Heart left ventricle (tissue), 16 donors: ENCODE measurements around the gene ALK. TPM values are rescaled to one million over a fixed set of nuclear protein-coding genes. Genes with fewer than 3 reads are reported as not detected.

Source experiments
- ATAC-seq, 4 donors: fragments of 200-7000 bp; cut with Tn5 transposase; one replicate each; pipeline ENCODE4 v1.9.1; 2020 to 2022; ENCODE audit warnings: moderate library complexity in 4 of 4, mild to moderate bottlenecking in 3 of 4, moderate number of reproducible peaks in 1 of 4
- DNase-seq, 5 donors: peaks; one replicate each; pipeline ENCODE4 v3.0.0-alpha.2; 2020
- H3K27ac ChIP-seq, 12 donors: fragments of 200-600 bp; sonication (generic) in 4 of 12; one replicate each; pipeline versions ENCODE4 v1.5.0 to v1.8.0; 2016 to 2022; ENCODE audit warnings: mild to moderate bottlenecking in 2 of 12
- H3K27me3 ChIP-seq, 9 donors: fragments of 200-600 bp; sonication (generic) in 2 of 9; one replicate each; pipeline versions ENCODE4 v1.5.1 to v1.8.0; 2016 to 2022; ENCODE audit warnings: mild to moderate bottlenecking in 3 of 9
- H3K36me3 ChIP-seq, 9 donors: fragments of 200-600 bp; sonication (generic) in 2 of 9; one replicate each; pipeline versions ENCODE4 v1.5.0 to v1.8.0; 2018 to 2022; ENCODE audit warnings: mild to moderate bottlenecking in 2 of 9
- H3K4me1 ChIP-seq, 12 donors: fragments of 200-600 bp; sonication (generic) in 4 of 12; one replicate each; pipeline versions ENCODE4 v1.5.0 to v1.8.0; 2016 to 2022; ENCODE audit warnings: mild to moderate bottlenecking in 3 of 12
- H3K4me3 ChIP-seq, 12 donors: fragments of 200-600 bp; sonication (generic) in 4 of 12; one replicate each; pipeline versions ENCODE4 v1.5.0 to v1.8.0; 2017 to 2022; ENCODE audit warnings: mild to moderate bottlenecking in 9 of 12, moderate library complexity in 4 of 12
- H3K9me3 ChIP-seq, 12 donors: fragments of 200-600 bp; sonication (generic) in 4 of 12; one replicate each; pipeline versions ENCODE4 v1.5.0 to v1.8.0; 2016 to 2022; ENCODE audit warnings: mild to moderate bottlenecking in 1 of 12
- CTCF ChIP-seq, 12 donors: fragments of 200-600 bp; sonication (generic) in 4 of 12; IDR thresholded peaks; one replicate each; pipeline versions ENCODE4 v1.5.0 to v1.8.0; 2018 to 2022; ENCODE audit warnings: antibody characterized with exemption in 12 of 12, mild to moderate bottlenecking in 5 of 12
- POLR2A ChIP-seq, 2 donors: fragments of 450-650 bp; IDR thresholded peaks; one replicate each; pipeline ENCODE4 v1.6.1; 2017; ENCODE audit warnings: antibody characterized with exemption in 2 of 2, mild to moderate bottlenecking in 2 of 2, moderate library complexity in 2 of 2
- WGBS, 4 donors: extraction: QIAGEN DNeasy Blood & Tissue Kit in 2 of 4; methylation state at CpG; one replicate each; pipeline versions ENCODE4 v1.1.5 to v1.1.7; 2013 to 2018; 5-methylcytosine and 5-hydroxymethylcytosine counted together
- intact Hi-C, 10 donors: fragments of 100-400 bp; cut with DNase I; formaldehyde crosslinking; loops; one replicate each; pipeline versions ENCODE4 v1.11.1 to v1.14.2; 2022
- polyA plus RNA-seq, 2 donors: library from polyadenylated mRNA; stranded (reverse); fragments of 200-250 nt; gene quantifications; one replicate each; pipeline ENCODE4 v1.2.3, GENCODE V29; 2013
- total RNA-seq, 9 donors: library from RNA; depleted of rRNA in 2 of 9; stranded (reverse); fragments of >200 nt in 2 of 9; fragmentation: NEBNext Ultra II Directional in 3 of 9; extraction: Animal tissue kit (Norgen Biotek cat#: 25700) in 3 of 9; gene quantifications; one replicate each; pipeline versions ENCODE4 v1.1.0 to v1.2.4, GENCODE V29; 2016 to 2023
- donor health status: ischemic (EF 13 %, LVEDD 7.1; RV severe dilation, severe dysfunction).
- donor health status: healthy with polysubstance abuse.
- donor health status: DM: no; HTN: yes; CAD: no.
- donor health status: DM: no; HTN: no; CAD: no.
- donor health status: ischemic (EF 25% LVEDD 6.9; RV normal size, moderate dysfunction).
- donor health status: ischemic (EF 25% LVEDD 5.7; RV mildly dilated, moderate dysfunction).
- donor health status: healthy.
- donor health status: DM: yes; HTN: yes; CAD: no.
- donor health status: ischemic (EF 35%, LVEDD 5.7; RV mildly dilated, moderate dysfunction).
- donor health status: nonischemic (EF 11% LVEDD 7.7; RV severe dilation, severe dysfunction).
- donor health status: DM: yes; HTN: yes; CAD: no.
- donor health status: PGD.
- donor health status: ischemic (EF 29% LVEDD 5.4; RV normal size, mild dysfunction).
- donor health status: nonischemic (EF 23%, LVEDD 6.1; RV moderate dilation, normal function).

The ALK gene
- total and polyA plus RNA-seq, 11 donors = 0.05 to 0.50 (median 0.13) TPM; not detected in 5

DNA sequence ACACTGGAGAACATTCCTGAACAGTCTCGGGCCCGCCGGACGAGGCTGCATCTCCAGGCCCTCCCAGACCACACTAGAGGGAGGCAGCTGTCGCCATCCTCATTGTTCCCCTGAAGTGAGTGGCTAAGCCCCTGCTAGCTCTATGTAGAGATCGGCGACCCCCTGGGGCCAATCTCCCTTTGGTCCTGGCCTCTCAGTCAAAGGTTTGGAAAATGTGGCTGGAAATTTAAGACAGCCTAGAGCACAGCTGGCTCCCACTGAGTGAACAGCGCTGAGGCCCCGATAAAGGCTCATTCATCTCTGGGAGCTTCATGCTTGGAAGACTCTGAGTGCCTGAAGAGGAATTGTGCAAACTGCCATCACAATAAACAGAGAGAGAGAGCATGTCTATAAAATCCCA, 445.9 kb downstream of the ALK start:
- WGBS, 4 donors = 88 to 90% (median 90%) methylated on average over 7 to 9 of the region's 9 CpGs
- TF ChIP-seq POLR2A (IDR thresholded peaks at IDR 0.05) (no peak), CTCF (IDR thresholded peaks at IDR 0.05) (no peak)

DNA sequence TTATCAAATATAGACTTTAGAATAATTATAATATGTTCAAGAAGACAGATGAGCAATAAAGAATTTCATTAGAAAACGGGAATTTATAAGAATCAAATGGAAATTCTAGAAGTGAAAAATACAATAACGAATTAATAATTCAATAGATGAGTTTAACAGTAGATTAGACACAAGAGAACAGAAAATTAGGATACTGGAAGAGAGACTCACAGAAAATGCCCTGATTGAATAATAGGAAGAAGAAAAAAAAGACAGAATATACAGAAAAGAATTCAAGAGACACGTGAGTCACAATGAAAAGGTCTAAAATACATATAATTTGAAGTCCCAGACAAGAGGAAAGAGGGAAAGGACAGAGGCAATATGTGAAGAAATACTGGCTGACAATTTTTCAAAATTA, 451.4 kb downstream of the ALK start:
- ATAC-seq (no peak), DNase-seq (no peak)
- Histone ChIP-seq H3K4me1 (no peaks in the 10 kb centered on the region), H3K36me3 (no peaks in the 10 kb centered on the region), H3K4me3 (no peak overlapping the region), H3K27me3 (no peaks in the 10 kb centered on the region), H3K9me3 (peaks cover 0 to 39% (median 19%) of the 10 kb centered on the region in 12 donors), H3K27ac (no peak overlapping the region)
- TF ChIP-seq POLR2A (IDR thresholded peaks at IDR 0.05) (no peak), CTCF (IDR thresholded peaks at IDR 0.05) (no peak)
- WGBS, 4 donors = 57 to 66% (median 59%) methylated on average over 3 of the region's 3 CpGs
- intact Hi-C loops = no loop called here

More for the DNA sequence above, 445.9 kb downstream of the ALK start:
- Histone ChIP-seq H3K4me1 (no peaks in the 10 kb centered on the region), H3K9me3 (peaks cover 0 to 25% (median 9%) of the 10 kb centered on the region in 12 donors), H3K36me3 (no peaks in the 10 kb centered on the region), H3K27ac (no peak overlapping the region), H3K4me3 (no peak overlapping the region), H3K27me3 (no peaks in the 10 kb centered on the region)
- DNase-seq (no peak), ATAC-seq (no peak)
- intact Hi-C loops = no loop called here

- Histone ChIP-seq H3K4me3 (no peak overlapping the region), H3K27me3 (no peaks in the 10 kb centered on the region), H3K27ac (no peak overlapping the region), H3K4me1 (no peaks in the 10 kb centered on the region), H3K36me3 (no peaks in the 10 kb centered on the region), H3K9me3 (peaks cover 0 to 39% (median 19%) of the 10 kb centered on the region in 12 donors)
- ATAC-seq (no peak), DNase-seq (no peak)
- intact Hi-C loops = no loop called here
- 39 to 46% (median 43%) methylated on average over 1 of the region's 1 CpG for WGBS, 4 donors
- no peak for TF ChIP-seq POLR2A (IDR thresholded peaks at IDR 0.05)
- no peak for TF ChIP-seq CTCF (IDR thresholded peaks at IDR 0.05)
These were observed 451.9 kb downstream of the ALK start for GRCh38 chr2:29469516-29469915.

DNA sequence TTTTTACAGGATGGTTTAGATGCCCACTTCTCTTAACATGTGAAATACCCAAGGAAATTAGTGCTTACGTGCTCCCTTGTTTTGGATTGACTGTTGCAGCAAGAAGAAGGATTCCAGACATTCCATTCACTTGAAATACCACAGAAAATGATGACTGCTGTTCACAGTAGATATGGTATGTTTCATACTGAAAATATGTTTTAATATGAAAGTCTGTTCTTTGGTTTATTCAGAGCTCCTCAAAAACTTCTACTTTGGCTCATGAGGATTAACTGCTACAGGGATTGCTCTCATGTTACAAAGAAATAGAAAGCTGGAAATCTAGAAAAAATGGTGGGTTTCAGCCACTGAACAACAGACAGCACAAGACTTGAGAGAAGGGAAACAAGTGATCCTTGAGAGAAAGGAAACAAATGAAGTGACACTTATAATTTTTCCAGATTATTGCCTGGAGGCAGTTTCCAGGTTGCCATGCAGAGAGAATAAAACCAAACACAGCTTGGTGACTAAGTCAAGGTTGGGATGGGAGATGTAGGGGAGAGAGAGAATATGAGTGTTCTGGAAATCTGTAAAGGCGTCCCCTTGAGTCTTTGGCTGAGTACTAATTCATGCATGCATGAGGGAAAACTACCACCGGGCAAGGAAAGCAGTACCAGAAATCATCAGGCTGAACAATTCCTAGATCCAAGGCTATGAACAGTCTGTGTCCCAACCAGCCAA, 458.0 kb downstream of the ALK start:
- 72 to 79% (median 76%) methylated on average over 3 of the region's 3 CpGs for WGBS, 4 donors
- no peaks in the 10 kb centered on the region for H3K27me3 ChIP-seq
- no peak overlapping the region for H3K27ac ChIP-seq
- no peaks in the 10 kb centered on the region for H3K4me1 ChIP-seq
- H3K9me3 ChIP-seq = no peaks in the 10 kb centered on the region
- intact Hi-C loops = no loop called here
- H3K4me3 ChIP-seq = no peak overlapping the region
- TF ChIP-seq POLR2A (IDR thresholded peaks at IDR 0.05) (no peak), CTCF (IDR thresholded peaks at IDR 0.05) (no peak)
- DNase-seq (no peak), ATAC-seq (no peak)
- H3K36me3 ChIP-seq = no peaks in the 10 kb centered on the region
